SK-MEL-5 (cell line): ENCODE results near the gene NAV2. TPM values are rescaled to one million over a fixed set of nuclear protein-coding genes. Genes with fewer than 3 reads are reported as not detected.

ENCODE experiments used
- DNase-seq: peaks from one replicate; pipeline ENCODE4 v3.0.0-alpha.2; 2016; ENCODE audit warnings: low read depth, low spot score
- in situ Hi-C: cut with HindIII; loops from 2 replicates; pipeline ENCODE4 v1.10.0; 2016; ENCODE audit warnings: low sequenced_read_pairs, high pct_unique_total_duplicates, low pct_unique_long_range_greater_than_20kb
- total RNA-seq: library from RNA; depleted of rRNA; stranded (reverse); fragments of >200 nt; shearing (Covaris generic); gene quantifications from 2 replicates; pipeline ENCODE4 v1.2.3, GENCODE V29; 2014

The NAV2 gene
- total RNA-seq, 1 experiment from 2014 or later = 14.5 TPM

DNA sequence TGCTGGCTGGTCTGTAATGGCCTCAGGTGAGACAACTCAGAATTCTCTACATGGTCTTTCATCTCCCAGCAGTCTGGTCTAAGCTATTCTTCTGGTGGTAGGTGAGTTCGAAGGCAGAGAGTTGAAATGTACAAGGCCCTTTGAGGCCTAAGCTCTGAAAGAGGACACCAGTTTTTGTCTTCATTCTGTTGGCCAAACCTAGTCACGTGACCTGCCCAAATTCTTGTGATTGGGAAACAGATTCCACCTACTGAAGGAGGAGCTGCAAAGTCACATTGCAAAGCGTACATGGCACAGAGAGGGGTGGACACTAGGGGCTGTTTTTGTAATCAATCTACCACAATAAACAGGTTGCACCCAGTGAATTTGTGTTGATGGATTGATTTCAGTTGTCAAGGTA lies 193.5 kb downstream of the NAV2 start:
- peak; percentile 40 for DNase-seq
- in situ Hi-C loops = no loop called here

DNA sequence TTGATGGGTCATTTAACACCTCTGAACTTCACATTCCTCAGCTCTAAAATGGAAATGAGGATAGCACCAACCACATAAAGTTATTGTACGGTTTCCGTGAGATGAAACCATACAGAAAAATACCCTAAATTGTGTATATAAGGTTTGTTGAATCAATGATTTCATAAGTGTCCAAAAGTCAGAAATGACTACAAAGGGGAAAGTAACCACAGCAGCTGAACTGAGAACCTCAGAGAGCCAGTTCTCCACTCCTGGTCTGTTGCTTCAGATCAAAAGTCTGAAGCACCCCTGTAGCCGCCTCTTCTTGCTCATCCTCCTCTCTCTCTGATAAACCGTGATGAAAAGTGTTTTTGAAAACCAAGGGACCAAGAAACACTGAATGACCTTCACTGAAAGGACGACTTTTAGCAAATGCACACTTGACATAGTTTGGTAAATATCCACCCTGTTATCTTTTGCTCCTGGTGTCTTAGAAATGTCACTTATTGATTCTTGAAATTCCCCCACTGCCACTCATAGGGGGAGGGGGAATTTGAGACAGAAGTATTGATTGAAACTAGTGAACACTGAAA lies 194.5 kb downstream of the NAV2 start:
- no peak for DNase-seq
- in situ Hi-C loops = no loop called here

DNA sequence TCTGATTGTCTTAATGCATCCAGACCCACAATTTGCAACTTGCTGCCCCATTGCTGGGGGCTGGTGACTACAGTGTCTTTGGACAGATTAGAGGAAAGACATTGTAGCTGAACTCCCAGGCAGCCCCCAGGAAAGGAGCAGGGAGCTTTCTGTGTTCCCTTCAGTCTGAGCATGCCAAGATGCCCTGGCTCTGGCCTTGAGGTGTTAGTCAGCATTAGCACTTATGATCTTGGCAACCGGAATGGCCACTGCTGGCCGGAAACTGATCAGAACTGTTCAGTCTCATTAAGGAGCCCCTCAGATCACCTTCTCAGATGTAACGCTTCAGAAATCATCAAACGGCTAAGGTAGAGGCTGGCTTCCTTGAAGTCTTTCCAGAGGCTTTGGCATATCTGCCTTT lies 195.2 kb downstream of the NAV2 start:
- in situ Hi-C loops = no loop called here
- DNase-seq = no peak

DNA sequence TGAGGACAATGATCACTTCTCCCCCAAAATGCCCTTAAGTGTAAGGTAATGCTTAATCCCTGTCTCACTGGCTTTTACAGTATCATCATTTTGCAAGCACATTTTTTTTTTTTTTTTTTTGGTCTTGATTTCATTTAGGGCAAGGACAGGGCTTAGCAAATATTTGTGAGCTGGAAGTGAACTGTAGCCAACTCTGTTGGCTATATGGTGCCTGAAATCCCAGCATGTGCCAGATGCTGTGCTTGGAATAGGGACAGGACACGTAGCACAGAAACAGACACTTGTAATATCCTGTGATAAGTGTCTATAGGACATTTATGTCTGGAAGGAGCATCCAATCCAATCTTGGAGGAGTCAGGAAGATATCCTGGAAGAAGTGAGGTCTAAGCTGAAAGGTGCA lies 198.3 kb downstream of the NAV2 start:
- in situ Hi-C loops = no loop called here
- no peak for DNase-seq

DNA sequence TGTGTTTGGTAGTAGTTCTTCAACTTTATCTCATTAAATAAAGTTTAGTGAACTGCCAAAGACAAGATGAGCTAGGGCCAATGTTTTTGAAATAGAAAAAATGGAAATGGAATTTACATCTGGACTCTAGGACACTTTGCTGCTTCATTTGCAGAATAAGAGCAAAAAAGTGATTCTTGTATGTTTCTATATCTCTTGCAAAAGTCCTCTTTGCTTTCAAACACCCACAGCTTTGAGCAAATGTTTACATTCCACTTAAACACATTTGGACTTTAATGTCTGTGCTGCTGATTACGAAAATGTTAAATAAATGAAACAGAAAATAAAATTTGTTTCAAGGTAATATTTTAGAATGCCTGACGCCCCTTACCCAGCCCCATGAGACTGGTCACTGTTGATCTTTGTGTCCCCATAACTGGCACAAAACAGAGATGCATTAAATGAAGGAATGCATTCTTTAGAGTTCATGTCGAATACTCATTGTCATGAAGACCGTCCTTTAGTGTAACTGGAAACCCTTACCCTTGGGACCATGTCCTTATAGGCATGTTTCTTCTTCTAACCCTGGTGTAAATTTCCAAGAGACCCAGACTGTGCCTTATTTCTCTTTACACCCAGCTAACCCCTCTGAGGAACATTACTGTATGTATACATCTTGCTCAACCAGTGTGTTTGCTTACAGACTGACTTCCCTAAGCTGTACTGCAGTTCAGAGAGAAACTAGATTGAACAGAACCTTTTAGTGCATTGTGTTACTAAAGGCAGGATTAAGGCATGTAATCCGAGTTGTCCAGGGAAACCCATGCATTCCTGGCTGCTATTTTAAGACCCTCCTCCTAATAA lies 199.7 kb downstream of the NAV2 start:
- in situ Hi-C loops = no loop called here
- no peak for DNase-seq

DNA sequence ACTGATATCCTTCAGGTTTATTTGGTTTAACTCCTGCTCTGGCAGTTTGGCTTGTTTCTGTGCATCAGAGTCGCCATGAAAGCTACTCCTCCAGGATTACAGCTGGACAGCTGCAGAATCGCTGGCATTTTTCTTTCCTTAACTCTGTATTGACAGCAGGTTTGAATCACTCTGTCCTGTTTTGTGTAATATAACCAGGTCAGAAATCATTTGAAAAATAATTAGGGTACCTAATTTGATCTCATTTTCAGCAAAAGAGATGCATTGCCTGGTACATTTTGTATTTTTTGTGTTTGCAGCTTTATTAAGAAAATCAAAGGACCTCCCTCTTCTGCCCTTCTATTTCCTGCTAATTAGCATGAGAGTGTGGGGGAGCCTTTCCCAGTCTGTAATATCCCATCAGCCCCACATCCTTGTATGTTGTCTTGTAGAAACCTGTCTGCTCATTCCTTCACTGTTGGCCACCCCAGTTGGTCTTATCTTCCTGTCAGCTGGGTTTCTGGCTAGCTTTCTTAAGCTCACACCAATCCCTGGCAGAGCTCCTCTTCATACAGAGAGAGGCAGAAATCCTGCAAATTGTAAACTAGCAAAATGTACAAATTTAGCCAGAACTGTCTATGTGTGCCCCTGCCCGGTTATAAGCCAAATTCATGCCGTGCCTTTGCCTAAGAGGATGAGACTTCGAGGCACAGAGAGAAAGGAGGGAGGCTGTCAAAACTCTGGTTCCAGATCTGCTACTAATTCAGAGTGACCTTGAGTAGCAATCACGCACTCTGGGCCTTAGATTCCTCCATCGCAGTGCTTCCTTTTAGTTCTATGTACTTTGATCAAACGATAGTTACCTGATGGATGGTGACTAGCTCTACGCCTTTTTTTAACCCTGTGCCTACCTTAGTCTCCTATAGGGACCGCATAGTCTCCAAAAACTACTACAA lies 200.6 kb downstream of the NAV2 start:
- no peak for DNase-seq
- in situ Hi-C loops = no loop called here

DNA sequence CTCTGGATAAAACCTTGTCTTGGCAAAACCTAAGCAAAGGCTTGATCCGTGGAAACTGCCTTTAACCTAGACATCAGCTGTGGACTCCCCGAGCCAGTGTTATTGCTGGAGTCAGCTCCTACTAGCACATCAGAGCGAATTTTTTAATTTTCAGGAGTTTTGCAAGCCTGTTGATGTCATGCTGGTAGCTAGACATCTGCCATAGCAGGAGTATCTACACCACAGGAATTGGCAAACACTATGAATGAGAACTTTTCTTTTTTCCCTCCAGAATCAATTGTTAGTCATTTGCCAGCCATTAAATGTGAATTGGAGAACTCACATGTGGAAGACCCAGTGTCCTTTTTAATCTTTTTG lies 201.2 kb downstream of the NAV2 start:
- in situ Hi-C loops = no loop called here
- no peak for DNase-seq

DNA sequence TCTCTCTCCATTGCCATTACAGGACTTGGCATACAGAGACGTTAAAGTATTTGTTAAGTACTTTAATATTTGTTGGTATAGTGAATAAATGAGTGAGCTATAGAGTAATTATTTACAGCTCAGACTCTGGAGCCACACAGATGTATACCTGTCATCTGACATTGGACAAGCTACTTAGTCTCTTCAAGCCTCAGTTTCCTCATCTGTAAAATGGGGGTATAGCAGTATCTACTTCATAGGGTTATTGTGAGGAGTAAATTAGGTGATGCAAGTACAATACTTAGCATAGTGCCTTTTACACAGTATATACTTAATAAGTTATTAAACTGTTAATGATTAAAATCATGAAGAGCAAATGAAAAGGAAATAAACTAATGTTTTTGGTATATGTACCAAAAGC lies 203.2 kb downstream of the NAV2 start:
- DNase-seq = no peak
- in situ Hi-C loops = no loop called here

DNA sequence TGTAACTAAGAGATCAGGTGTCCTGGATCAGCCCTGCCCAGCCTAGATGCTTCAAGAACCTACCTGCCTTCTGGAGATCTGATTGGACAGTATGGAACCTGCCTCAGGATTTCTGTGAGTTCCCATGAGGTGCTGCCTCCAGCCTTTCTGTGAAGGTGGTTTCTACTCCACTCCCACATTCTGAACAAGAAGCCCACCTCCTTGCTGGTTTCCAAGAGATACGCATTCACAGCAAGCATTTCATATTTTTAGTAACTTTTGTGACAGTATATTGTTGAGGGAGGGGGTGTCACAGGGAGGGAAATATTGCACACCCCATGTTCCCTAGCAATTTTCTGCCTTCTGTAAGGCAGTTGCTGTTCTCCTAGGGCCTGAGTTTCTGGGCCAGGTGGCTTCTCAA lies 204.4 kb downstream of the NAV2 start:
- in situ Hi-C loops = no loop called here
- no peak for DNase-seq

DNA sequence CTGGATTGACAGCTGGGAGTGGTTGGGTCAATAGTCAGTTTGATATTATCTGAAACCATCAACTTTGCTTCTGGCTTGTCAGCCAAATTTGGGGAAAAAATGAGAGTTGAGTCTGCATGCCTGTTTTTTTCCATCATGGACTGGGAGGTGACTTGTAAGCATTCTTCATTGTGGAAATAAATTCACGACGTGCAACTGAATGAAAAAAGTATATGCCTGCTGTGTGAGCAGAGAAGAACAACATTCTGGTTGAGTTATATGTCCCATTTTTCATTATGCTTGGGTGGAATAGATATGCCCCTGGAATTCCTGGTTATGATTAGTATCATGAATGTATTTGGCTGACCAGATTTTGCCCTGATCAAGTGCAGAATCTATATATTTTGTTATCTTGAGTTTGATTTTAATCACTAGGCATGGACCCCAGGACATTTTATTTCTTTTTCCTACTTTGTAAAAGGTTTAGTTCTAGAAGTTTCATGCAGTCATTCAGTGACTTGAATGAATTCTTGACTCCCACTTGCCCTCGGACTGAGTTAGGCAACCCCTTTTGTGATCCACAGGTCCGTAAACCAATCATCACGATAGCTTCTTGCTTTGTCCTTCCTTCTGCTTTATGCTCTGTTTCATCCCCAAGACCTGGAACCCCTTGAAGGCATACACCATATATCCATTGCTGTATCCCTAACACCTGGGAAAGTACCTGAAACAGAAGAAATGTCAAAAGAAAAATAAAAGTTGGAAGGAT lies 205.8 kb downstream of the NAV2 start:
- in situ Hi-C loops = no loop called here

DNA sequence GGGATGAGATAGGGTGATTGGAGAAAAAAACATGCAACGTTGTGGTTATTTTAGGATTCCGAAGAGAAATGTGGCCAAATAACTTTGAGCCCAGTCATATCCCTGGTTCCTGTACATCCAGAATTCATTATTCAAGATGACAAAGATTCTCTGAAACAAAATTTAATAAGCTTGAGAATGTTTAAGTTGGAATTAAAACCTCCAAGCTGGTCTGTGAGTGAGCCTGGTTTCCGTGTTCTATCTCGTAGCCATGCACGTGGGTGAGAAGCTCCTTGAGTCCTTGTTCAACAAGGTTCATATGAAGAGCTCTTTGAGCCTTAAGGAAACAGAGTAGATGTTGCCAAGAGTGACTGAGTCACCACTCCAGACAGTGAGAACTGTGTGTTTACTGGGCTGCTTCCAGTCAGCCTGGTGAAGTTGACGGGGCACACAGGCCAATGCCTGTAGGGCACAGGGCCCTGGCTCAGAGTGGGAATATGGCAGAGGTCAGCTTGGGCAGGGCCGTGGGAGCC lies 206.5 kb downstream of the NAV2 start:
- in situ Hi-C loops = no loop called here
- peak; percentile 90 for DNase-seq

More for the DNA sequence above, 205.8 kb downstream of the NAV2 start:
- DNase-seq = no peak

DNA sequence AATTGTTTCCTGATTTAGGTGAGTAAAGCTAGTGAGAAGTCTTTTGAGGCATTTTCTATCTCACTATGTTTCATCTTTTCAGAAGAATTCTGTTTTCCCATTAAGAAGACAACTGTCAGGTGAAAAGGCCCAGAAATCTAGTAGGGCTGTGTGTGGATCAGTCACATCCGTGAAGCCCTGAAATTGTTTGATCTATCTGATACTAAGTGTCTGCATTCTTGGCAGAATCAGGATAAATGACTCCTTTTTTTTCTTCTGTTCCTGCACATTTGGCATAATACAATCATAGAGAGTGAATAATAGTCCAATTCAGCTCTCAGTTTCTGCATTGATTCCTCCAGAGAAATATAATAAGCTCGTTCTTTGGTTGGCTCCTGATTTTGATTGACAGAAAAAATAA lies 208.3 kb downstream of the NAV2 start:
- in situ Hi-C loops = no loop called here
- DNase-seq = peak; percentile 83

DNA sequence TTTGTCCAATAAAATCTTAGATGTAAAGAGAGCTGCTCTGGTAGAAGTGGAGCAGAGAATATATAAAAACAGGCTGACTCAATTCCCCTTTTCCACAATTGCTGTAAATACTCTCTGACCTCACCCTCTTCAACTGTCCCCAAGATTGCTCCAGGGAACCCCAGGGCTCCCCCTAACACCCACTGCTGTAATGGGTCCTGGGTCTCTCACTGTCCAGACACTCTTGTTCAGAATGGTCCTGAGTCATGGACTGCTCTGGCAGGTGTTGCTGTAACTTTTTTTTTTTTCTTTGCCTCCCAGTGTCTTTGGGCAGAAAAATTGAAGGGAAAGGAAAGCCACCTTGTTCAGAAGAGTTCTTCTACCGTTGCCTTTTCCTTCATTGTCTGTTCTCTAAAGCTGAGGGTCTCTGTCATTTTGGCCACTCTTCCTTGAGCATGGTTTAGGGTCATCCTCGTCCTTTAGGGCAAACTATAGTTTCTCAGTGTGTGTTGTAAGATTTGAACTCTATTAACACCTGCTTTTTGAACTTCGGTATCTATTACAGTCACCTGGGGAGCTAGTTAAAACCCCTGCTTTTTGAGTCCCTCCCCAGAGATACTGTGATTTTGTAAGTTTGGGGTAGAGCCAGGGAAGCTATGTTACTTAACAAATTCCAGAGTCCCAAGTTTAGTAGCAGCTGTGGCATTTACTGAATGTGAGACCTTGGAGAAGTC lies 209.5 kb downstream of the NAV2 start:
- in situ Hi-C loops = no loop called here
- DNase-seq = no peak

DNA sequence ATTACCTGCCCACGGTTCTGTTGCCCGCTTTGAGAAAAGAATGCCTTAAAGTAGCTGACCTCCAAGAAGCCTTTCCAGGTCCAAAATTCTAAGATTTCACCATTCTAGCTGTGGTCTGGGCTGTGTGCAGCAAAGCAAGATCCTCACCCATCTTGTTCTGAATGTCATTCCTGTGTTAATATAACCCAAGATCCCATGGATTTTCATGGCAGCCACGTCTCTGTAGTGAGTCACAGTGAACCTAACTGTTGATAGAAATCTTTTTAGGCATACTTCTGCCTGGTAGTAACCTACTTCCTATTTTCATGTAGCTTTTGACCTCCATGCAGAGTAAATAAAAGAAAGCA lies 210.0 kb downstream of the NAV2 start:
- in situ Hi-C loops = no loop called here
- DNase-seq = no peak

DNA sequence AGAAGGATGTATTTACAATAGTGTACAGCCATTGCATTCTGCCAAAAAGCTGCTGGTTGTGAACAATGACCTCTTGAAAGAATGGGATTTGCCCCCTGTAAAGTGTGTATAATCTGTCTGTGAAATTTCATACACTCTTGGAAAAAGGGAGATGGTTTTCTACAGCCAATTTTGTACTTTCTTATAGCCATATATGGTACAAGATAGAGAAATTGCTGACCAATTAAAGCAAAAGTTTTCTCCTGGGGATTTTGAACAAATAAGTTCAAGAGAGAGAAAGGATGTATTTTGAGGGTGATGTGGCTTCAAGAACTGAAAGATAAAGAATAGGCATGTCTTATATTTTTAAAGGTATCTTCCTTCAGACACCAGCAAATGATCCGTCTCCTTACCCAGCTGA lies 211.0 kb downstream of the NAV2 start:
- no peak for DNase-seq
- in situ Hi-C loops = no loop called here

DNA sequence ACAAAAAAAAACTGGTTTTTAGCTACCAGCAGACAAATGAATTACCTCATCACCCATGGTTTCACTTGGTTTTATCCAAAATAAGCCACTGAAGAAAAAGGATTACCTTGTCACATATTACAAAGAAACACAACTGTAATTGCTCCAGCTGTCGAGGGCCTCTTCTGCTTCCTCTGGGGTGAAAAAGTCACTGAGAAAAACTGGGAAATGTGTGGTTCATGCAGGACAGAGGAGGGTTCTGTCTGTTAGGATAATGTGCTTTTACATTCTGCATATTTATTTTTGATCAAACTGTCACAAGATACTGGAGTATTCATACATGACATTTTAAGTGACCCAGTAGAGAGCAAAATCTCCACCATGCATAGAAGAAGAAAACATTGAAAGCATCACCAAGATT lies 211.7 kb downstream of the NAV2 start:
- in situ Hi-C loops = no loop called here
- peak; percentile 60 for DNase-seq

DNA sequence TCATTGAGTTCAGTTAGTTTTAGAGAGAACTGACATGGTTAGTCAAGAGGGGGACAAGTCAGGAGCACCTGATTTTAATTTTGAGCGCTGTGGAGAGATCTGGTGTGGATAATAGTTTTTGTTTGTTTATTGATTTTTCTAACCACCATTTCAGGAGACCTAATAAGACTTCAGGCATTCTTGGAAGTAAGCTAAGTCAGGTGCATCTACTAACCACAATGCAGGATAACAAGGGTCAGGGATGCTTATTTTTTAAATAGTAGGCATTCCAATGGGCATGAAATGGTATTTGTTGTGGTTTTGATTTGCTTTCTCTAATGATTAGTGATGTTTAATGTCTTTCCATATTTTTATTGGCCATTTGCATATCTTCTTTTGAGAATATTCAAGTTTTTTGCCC lies 212.1 kb downstream of the NAV2 start:
- in situ Hi-C loops = no loop called here
- no peak for DNase-seq
